Activated CD8-positive, alpha-beta memory T cell treated with anti-CD3 and anti-CD28 coated beads, Interleukin-2, amount 50 U/mL, for 24 hours (primary cell): ENCODE results near the gene SESN3.

ENCODE experiments used
- DNase-seq: peaks from one replicate; pipeline ENCODE4 v3.0.0-alpha.2; 2020; ENCODE audit errors: extremely low read depth

Gene SESN3

GRCh38 chr11:95121698-95122097 lies 109.3 kb downstream of the SESN3 start:
- DNase-seq, result no peak

- no peak for DNase-seq
These were observed 111.5 kb downstream of the SESN3 start for GRCh38 chr11:95119361-95120060.

GRCh38 chr11:95115597-95115996 lies 115.4 kb downstream of the SESN3 start:
- DNase-seq, result no peak
